Inferior parietal cortex (tissue), 1 donor: ENCODE measurements around the gene DNAH17.

Source experiments
- DNase-seq: peaks from one replicate; pipeline ENCODE4 v3.0.0-alpha.2; 2016; ENCODE audit errors: extremely low spot score

DNAH17 gene

DNA sequence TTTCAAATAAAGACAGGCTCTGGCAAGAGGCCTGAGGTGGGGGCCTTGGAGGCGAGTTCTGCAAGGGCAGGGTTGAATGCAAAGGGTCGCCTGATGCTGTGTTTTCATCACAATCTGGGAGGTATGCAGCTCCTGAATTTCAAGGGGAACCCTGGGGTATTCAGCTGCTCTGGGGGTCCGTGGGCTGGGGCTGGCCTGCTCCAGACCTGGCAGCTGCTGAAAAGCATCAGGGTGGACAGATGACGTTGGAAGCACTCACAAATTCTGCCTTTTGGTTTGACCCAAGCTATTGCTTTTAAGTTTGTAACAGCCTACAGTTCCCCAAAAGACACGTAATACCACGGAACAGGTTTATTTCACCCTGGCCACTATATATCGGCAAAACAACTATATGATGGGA is 1.3 kb downstream of the DNAH17 start:
- no peak for DNase-seq

GRCh38 chr17:78575340-78575739 is 1.9 kb downstream of the DNAH17 start:
- DNase-seq: no peak

- no peak for DNase-seq
These were observed 3.2 kb downstream of the DNAH17 start for GRCh38 chr17:78573955-78574354.

DNA sequence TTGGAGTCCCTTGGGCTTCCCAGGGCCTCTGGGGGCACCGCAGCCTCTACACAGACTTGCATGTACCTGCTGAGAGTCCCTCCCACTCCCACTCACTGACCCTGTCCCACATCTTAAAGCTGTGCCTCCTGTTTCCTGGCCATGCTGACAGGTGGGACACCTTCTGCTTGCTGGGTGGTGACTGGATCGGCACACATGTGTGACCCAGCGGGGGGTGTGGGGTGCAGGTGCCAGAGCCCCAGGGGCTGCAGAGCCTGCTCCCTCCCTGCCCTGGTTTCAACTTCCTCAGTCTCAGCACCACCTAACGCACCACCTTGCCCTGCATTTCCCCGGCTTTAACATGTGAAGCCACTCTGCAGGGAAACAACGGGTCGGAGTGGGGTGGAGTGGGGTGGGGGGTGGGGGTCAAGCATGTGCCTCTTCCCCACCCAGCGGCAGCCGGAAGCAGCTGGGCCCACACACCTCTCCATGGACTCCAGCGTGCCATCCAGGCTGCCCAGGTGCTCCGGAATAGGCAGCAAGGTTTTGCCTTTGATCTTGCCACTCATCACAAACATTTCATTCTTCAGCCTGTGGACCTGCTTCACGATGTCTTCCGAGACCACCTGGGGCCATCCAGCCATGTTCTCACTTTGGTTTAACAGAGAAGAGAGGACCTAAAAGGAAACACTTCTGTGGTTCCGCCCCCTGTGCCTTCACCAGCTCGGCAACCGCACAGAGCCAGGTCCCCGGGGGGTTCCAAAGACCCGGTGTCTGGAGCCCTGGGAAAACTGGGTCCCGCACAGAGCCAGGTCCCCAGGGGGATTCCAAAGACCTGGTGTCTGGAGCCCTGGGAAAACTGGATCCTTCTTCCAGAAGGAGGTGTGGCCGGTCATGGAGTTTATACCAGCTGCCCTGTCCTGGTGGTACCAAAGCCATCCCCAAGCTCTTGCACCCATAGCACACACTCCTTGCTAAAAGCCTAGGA is 4.7 kb downstream of the DNAH17 start:
- DNase-seq: no peak

GRCh38 chr17:78571329-78571728 is 5.9 kb downstream of the DNAH17 start:
- no peak for DNase-seq

DNA sequence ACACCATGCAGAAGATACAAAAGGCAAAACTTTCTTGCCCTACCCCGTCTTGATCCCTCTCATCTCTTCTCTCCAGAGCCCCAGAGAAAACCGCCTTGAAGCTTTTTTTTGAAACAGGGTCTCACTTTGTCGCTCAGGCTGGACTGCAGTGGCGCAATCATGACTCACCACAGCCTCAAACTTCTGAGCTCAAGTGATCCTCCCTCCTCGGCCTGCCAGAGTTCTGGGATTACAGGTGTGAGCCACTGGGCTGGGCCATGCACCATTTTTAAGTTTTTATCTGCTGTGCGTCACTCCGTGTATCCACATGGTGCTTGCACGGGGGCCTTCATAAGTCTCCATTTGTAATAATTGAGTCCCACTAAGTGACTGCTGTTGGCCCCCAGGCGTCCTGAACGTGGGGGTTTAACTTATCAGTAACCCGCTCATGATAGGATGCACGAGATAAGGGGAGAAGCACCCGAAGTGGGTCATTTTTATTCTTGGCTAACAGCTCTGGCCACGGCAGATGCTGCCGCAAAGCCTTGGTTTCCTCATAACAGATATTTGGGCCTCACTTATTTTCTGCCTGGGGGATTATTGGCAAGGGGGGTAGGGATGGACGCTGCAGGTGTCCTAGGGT is 8.6 kb downstream of the DNAH17 start:
- DNase-seq: no peak

DNA sequence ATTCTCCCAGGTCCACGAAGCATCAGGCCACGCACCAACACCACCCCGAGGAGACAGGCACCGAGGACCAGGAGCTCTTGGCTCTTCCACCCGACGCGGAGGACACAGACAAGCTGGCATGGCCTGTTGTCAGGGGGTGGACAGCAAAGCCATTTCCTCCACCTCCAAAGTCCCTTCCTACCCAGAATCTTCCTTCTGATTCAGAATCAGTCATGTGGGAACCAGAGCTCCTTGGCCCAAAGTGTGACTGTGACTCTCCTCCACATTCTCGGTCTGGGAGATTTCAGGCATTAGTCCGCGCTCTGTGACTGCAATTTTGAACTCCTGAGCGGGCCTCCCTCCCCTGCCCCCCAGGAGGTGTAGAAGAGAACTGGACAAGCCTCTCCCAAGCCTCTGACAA is 9.2 kb downstream of the DNAH17 start:
- no peak for DNase-seq

GRCh38 chr17:78566947-78567346 is 10.2 kb downstream of the DNAH17 start:
- no peak for DNase-seq

DNA sequence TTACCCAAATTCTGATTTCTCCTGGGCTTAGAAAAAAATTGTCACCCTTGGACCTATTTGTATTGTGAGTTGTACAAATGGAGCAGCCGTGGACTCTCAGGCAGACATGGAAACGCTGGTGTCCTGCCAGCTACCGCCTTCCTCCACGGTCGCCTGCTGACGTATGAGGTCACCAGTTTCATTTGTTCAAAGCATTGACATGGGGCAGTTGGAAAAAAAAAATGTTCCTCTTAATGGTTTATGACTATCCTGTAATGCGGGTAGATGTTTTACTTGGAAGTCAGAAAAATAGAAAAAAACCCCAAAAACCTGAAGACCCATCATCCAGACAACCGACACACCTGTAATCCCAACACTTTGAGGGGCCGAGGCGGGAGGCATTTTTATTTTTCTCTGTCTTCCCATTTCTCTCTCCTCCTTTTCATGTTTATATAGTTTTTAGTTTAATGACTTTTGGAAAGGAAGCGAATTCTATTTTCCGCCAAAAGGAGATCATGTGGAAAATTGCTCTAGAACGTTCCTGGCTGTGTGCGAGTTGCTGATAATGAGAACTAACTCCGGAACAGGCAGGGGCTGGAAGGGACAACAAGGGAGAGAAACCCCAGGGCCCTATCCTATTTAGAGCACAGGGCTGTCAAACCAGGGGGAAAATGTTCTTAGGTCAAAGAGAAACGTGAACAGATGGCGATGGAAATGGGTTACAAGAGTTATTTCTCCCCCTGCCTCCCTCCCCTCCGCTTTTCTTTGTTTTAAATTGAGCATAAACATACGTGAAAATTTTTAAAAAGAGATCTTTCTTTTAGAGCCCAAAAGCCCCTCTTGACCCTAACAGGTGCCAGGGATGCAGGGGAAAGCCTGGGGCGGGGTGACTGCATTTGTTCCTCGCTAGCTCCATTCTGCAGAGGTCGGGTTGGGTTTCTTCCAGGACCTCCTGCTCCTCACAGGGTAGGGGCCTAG is 13.7 kb downstream of the DNAH17 start:
- no peak for DNase-seq

DNA sequence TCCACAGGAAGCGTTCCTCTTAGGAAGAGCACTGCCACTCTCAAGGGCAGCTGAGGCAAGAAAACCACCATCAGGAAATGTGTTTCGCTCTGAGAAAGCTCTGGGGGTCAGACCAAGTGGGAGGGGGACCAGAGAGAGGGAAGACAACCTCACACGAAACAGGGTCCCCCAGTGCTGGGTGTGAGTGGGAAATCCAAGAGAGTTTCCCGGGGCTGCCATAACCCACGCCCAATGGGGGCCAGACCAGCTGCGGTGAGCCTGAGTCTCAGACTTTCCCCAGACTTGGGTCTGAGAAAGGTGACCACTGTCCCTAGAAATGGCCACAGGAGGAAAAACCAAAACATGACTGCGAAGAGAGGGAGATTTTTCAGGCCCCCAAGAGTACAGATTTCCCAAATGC is 14.5 kb downstream of the DNAH17 start:
- no peak for DNase-seq

GRCh38 chr17:78561166-78561565 is 16.0 kb downstream of the DNAH17 start:
- DNase-seq: no peak

GRCh38 chr17:78560731-78561130 is 16.5 kb downstream of the DNAH17 start:
- no peak for DNase-seq

- DNase-seq: no peak
These were observed 17.3 kb downstream of the DNAH17 start for GRCh38 chr17:78559749-78560368.

- no peak for DNase-seq
These were observed 18.2 kb downstream of the DNAH17 start for GRCh38 chr17:78558989-78559388.

DNA sequence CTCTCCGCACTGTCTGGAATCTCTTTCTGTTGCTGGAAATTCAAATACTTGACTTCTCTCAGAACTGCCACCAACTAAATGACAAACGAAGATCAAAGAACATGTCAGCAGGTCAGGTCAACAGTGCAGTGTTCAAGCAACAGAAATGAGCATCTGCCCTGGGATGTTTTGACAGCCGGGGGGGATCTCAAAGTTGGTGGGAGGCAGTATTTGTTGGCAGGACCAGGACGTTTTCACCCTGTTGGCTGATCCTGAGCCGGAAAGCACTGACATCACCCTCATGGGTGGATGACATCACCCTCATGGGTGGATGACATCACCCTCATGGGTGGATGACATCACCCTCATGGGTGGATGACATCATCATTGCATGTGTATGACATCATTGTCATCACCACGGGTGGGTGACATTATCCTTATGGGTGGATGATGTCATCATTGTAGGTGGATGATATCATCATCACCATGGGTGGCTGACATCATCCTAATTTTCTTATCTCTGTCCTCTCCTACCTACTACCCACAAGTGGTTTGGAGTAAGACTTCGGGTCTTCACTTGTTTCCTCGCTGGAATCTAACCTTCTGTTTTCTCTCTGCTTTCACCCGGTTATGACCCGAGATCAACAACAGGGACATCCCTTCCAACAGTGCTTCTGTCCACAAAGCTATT is 18.9 kb downstream of the DNAH17 start:
- DNase-seq: no peak

DNA sequence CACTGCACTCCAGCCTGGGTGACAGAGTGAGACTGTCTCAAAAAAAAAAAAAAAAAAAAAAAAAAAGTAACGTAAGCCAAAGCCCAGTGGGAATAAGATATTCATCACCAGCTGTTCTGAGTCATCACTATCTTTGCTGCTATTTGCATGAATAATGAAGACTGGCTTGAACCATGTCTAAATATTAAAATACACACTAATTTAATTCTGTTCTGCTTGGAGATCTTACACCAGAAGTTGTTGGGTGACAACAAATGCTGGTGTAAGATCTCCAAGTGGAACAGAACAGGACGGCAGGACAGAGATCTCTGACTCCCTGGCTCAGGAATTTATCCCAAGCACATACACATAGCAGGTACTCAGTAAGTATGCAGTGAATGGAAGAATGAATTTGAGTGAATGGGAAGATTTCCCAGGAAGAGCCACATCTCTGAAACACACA is 19.6 kb downstream of the DNAH17 start:
- DNase-seq: no peak

GRCh38 chr17:78556812-78557211 is 20.4 kb downstream of the DNAH17 start:
- no peak for DNase-seq

- no peak for DNase-seq
These were observed 21.3 kb downstream of the DNAH17 start for GRCh38 chr17:78555746-78556401.

DNA sequence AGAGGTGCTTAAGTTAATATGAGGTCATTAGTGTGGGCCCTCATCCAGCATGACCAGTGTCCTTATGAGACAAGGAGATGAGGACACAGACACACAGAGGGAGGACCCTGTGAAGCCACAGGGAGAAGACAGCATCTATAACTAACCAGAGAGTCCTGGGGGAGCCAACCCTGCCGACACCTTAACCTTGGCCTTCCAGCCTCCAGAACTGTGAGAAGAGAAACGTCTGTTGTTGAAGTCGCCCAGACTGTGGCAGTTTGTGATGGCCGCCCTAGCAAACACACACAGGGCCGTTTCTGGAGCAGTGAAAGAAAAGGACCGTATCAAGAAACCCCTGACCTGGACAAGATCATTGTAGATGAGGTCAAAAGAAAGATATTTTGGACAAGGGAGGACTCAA is 26.7 kb downstream of the DNAH17 start:
- DNase-seq: no peak

- no peak for DNase-seq
These were observed 28.5 kb downstream of the DNAH17 start for GRCh38 chr17:78548725-78549124.
